HEK293T (cell line): ENCODE results near the gene PRICKLE1.

ENCODE experiments used
- CTCF ChIA-PET: fragments of 350-600 bp; formaldehyde crosslinking; extraction: SDS; loops from one replicate; lab custom pipeline; 2021; ENCODE audit warnings: antibody characterized with exemption, inconsistent platforms; lab: Yijun Ruan, JAX
- POLR2A ChIA-PET: fragments of 350-600 bp; formaldehyde crosslinking; extraction: SDS; loops from one replicate; lab custom pipeline; 2020; ENCODE audit warnings: antibody characterized with exemption, inconsistent platforms; lab: Yijun Ruan, JAX
- DNase-seq: peaks from one replicate; pipeline ENCODE4 v3.0.0; 2012; ENCODE audit warnings: mixed read lengths; ENCODE audit errors: extremely low spot score
- ARNT ChIP-seq: fragments of 450-650 bp; IDR thresholded peaks from 2 replicates; pipeline ENCODE4 v1.6.1; 2017; ENCODE audit warnings: mild to moderate bottlenecking
- BHLHE40 ChIP-seq: fragments of 450-650 bp; IDR thresholded peaks from 2 replicates; pipeline ENCODE4 v1.6.1; 2016; ENCODE audit warnings: mild to moderate bottlenecking, moderate library complexity, borderline replicate concordance
- CTBP1 ChIP-seq: fragments of 450-650 bp; IDR thresholded peaks from 2 replicates; pipeline ENCODE4 v1.6.1; 2016; ENCODE audit warnings: borderline replicate concordance
- ELF4 ChIP-seq: fragments of 450-650 bp; IDR thresholded peaks from 2 replicates; pipeline ENCODE4 v1.6.1; 2017; ENCODE audit warnings: antibody characterized with exemption
- FOXA1 ChIP-seq: fragments of 450-650 bp; IDR thresholded peaks from 2 replicates; pipeline ENCODE4 v1.6.1; 2016; ENCODE audit warnings: mild to moderate bottlenecking
- FOXK2 ChIP-seq: fragments of 450-650 bp; IDR thresholded peaks from 2 replicates; pipeline ENCODE4 v1.6.1; 2016; ENCODE audit warnings: mild to moderate bottlenecking
- FOXM1 ChIP-seq: fragments of 450-650 bp; IDR thresholded peaks from 2 replicates; pipeline ENCODE4 v1.6.1; 2017; ENCODE audit warnings: mild to moderate bottlenecking, borderline replicate concordance
- HDGF ChIP-seq: fragments of 450-650 bp; IDR thresholded peaks from 2 replicates; pipeline ENCODE4 v1.6.1; 2017; ENCODE audit warnings: antibody characterized with exemption, borderline replicate concordance
- L3MBTL2 ChIP-seq: fragments of 450-650 bp; conservative IDR thresholded peaks from 2 replicates; pipeline ENCODE4 v1.6.1; 2016; ENCODE audit warnings: mild to moderate bottlenecking
- LEF1 ChIP-seq: fragments of 450-650 bp; IDR thresholded peaks from 2 replicates; pipeline ENCODE4 v1.6.1; 2017; ENCODE audit warnings: mild to moderate bottlenecking, borderline replicate concordance
- NFRKB ChIP-seq: fragments of 450-650 bp; IDR thresholded peaks from 2 replicates; pipeline ENCODE4 v1.6.1; 2016; ENCODE audit warnings: mild to moderate bottlenecking, moderate library complexity
- PKNOX1 ChIP-seq: fragments of 450-650 bp; IDR thresholded peaks from 2 replicates; pipeline ENCODE4 v1.6.1; 2016
- SP1 ChIP-seq: fragments of 450-650 bp; IDR thresholded peaks from 2 replicates; pipeline ENCODE4 v1.6.1; 2017
- SUZ12 ChIP-seq: fragments of 450-650 bp; IDR thresholded peaks from 2 replicates; pipeline ENCODE4 v1.6.1; 2016; ENCODE audit warnings: mild to moderate bottlenecking
- TARDBP ChIP-seq: fragments of 450-650 bp; IDR thresholded peaks from 2 replicates; pipeline ENCODE4 v1.6.1; 2016
- ZNF384 ChIP-seq: fragments of 450-650 bp; IDR thresholded peaks from 2 replicates; pipeline ENCODE4 v1.6.1; 2016

The PRICKLE1 gene

GRCh38 chr12:42560977-42561376, 28.6 kb downstream of the PRICKLE1 start:
- ChIA-PET CTCF (no interaction called here), POLR2A (no interaction called here)
- no peak for DNase-seq
- TF ChIP-seq SP1 = no peak
- TF ChIP-seq CTBP1 = no peak
- TF ChIP-seq NFRKB = no peak
- TF ChIP-seq SUZ12 = no peak
- TF ChIP-seq TARDBP = no peak
- TF ChIP-seq LEF1 = no peak
- no peak for TF ChIP-seq FOXA1
- no peak for TF ChIP-seq L3MBTL2
- no peak for TF ChIP-seq FOXM1
- TF ChIP-seq HDGF = no peak
- no peak for TF ChIP-seq BHLHE40
- TF ChIP-seq ELF4 = no peak

- CTCF ChIA-PET = interaction anchor here (1.8 kb wide), 1 partner anchor 75 kb away, joined by 6 read pairs; no protein-coding TSS in a partner anchor
- no peak for TF ChIP-seq ZNF384
- no peak for TF ChIP-seq HDGF
- no peak for TF ChIP-seq FOXM1
- TF ChIP-seq BHLHE40 = no peak
- no peak for TF ChIP-seq ARNT
- no peak for TF ChIP-seq TARDBP
- no peak for TF ChIP-seq PKNOX1
- TF ChIP-seq FOXA1 = no peak
- no peak for TF ChIP-seq FOXK2
- TF ChIP-seq L3MBTL2 = no peak
- no peak for TF ChIP-seq NFRKB
- no peak for DNase-seq
- POLR2A ChIA-PET = no interaction called here
Measured at GRCh38 chr12:42557586-42558172, 31.9 kb downstream of the PRICKLE1 start.

GRCh38 chr12:42556917-42557316, 32.6 kb downstream of the PRICKLE1 start:
- TF ChIP-seq FOXK2 = no peak
- TF ChIP-seq CTBP1 = no peak
- TF ChIP-seq SP1 = no peak
- TF ChIP-seq HDGF = no peak
- no peak for TF ChIP-seq PKNOX1
- TF ChIP-seq ELF4 = no peak
- no peak for TF ChIP-seq L3MBTL2
- TF ChIP-seq FOXA1 = no peak
- TF ChIP-seq ARNT = no peak
- ChIA-PET CTCF (no interaction called here), POLR2A (no interaction called here)
- DNase-seq = no peak

- ChIA-PET POLR2A (no interaction called here), CTCF (no interaction called here)
- DNase-seq = no peak
- no peak for TF ChIP-seq BHLHE40
- no peak for TF ChIP-seq LEF1
- TF ChIP-seq NFRKB = no peak
- TF ChIP-seq SUZ12 = no peak
Measured at GRCh38 chr12:42552822-42553221, 36.7 kb downstream of the PRICKLE1 start.

GRCh38 chr12:42550800-42551199, 38.7 kb downstream of the PRICKLE1 start:
- DNase-seq = no peak
- ChIA-PET CTCF (no interaction called here), POLR2A (no interaction called here)
- TF ChIP-seq L3MBTL2 = no peak
- no peak for TF ChIP-seq SP1
- TF ChIP-seq LEF1 = no peak
- TF ChIP-seq PKNOX1 = no peak
- no peak for TF ChIP-seq HDGF
- TF ChIP-seq ARNT = no peak
- no peak for TF ChIP-seq SUZ12
- no peak for TF ChIP-seq CTBP1

- CTCF ChIA-PET = no interaction called here
- POLR2A ChIA-PET = no interaction called here
- no peak for DNase-seq
- no peak for TF ChIP-seq TARDBP
- no peak for TF ChIP-seq CTBP1
- TF ChIP-seq FOXA1 = no peak
- TF ChIP-seq L3MBTL2 = no peak
- TF ChIP-seq FOXK2 = no peak
- no peak for TF ChIP-seq HDGF
- no peak for TF ChIP-seq PKNOX1
Measured at GRCh38 chr12:42546709-42547108, 42.8 kb downstream of the PRICKLE1 start.
